Measurements from ENCODE around the gene GARS1.
"Not testable (repeated sequence)": the region's sequence is repeated elsewhere in the genome, so short reads cannot be mapped to it uniquely, and the experiment has no call there.

Gene GARS1, protein sequence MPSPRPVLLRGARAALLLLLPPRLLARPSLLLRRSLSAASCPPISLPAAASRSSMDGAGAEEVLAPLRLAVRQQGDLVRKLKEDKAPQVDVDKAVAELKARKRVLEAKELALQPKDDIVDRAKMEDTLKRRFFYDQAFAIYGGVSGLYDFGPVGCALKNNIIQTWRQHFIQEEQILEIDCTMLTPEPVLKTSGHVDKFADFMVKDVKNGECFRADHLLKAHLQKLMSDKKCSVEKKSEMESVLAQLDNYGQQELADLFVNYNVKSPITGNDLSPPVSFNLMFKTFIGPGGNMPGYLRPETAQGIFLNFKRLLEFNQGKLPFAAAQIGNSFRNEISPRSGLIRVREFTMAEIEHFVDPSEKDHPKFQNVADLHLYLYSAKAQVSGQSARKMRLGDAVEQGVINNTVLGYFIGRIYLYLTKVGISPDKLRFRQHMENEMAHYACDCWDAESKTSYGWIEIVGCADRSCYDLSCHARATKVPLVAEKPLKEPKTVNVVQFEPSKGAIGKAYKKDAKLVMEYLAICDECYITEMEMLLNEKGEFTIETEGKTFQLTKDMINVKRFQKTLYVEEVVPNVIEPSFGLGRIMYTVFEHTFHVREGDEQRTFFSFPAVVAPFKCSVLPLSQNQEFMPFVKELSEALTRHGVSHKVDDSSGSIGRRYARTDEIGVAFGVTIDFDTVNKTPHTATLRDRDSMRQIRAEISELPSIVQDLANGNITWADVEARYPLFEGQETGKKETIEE

DNA sequence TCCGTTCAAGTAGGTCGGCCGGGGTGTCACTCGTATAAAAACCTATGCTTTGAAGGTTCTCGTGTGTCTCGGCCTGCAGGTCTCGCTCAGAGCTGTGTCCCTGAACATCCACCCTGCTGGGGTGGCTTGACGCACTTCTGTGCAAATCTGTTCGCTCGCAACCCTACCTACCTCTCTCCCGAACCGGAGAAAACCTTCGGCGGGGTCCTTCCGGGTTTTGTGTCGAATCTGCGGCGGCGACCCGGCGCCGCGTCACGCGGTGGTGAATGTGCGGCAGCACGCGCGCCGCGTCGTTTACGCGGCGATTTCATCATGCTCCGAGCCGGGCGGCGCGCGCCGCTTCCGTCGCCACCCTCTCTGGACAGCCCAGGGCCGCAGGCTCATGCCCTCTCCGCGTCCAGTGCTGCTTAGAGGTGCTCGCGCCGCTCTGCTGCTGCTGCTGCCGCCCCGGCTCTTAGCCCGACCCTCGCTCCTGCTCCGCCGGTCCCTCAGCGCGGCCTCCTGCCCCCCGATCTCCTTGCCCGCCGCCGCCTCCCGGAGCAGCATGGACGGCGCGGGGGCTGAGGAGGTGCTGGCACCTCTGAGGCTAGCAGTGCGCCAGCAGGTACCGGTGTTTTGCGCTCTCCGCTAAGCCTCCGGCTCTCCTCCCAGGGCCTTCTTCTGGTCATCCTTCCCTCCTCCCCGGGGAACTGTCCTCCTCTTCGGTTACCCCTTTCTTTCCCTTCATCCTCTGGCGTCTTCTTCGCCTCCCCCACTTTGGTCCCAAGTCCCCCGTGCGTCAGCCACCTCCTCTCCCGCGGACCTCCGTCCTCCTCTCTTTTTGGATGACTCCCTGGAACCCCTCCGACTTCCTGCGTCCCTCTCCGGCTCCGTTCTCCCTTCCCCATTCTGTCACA is at the start of gene GARS1:
TSS of gene GARS1 (plus strand) at position 339 of the 896 bp plus-strand sequence. CDS start at position 383, 44 bp downstream.
- DNase-seq = peak; percentile 85

DNA sequence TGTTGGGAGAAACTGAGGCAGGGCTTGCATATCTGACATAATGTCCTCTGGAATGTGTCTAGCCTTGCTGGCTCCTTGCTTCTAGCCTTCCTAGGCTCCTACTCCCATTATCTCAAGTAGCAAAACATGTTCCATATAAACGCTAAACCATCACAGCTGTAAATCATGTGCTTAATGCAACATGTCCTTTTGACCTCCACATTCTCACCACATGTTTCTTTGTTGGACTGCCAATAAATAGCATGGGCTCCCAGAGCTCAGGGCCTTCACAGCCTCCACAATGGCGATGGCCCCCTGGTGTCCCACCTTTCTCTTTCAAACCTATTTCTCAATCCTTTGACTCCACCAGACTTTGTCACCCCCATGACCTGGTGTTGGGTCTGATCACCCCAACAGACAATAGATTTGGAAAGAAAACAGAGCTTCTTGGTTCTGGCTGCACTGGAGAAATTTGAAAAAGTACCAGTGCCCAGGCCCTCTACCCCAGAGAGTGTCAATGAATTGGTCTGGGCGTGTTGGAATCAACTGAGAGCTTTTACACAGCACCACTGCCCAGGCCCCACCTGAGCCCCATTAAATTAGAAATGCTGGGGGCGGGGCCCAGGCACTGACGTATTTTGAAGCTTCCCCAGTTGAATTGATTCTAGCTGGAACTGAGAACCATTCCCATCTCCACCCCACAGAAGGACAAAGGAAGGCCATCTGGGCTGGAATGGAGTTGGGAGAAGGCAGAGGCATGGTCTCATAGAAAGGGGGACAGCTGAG is 48.7 kb upstream of the GARS1 start:
- DNase-seq = no peak

DNA sequence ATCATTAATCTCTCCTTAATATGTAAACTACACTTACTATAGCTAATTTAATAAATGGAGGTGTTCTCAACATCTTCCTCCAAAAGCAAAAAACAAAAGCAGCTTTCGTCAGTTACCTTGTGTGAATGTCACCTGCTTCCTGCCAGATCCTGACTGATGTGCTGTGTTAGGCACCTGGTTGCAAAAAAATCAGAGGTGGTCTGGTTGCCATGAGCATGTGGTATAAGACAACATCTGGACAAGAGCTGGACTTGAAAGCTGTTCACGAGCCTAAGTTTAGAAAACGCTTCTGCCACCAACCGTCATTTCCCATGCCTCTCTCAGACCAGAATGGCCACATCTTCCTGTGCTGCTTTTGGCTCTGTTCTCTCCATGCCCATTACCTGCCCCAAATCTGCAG is 48.1 kb upstream of the GARS1 start:
- DNase-seq = no peak

DNA sequence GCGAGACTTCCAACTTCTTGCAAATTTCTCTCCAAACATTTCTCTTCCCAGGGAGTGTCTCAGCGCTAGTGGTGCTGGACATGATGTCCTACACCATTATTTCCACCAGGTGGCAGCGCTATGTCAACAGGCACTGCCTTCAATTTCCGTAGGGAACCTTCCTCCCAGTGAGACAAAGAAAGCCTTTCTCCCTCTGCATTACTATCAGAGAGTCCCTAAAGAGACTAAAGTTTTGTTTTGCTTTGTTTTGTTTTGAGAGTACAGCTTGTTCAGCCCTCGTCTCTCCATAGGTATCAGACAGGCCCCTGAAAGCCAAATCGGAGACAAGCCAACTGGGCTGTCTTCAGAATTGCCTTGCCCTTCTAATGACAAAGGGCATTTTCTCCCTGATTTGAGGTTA is 45.8 kb upstream of the GARS1 start:
- no peak for DNase-seq

DNA sequence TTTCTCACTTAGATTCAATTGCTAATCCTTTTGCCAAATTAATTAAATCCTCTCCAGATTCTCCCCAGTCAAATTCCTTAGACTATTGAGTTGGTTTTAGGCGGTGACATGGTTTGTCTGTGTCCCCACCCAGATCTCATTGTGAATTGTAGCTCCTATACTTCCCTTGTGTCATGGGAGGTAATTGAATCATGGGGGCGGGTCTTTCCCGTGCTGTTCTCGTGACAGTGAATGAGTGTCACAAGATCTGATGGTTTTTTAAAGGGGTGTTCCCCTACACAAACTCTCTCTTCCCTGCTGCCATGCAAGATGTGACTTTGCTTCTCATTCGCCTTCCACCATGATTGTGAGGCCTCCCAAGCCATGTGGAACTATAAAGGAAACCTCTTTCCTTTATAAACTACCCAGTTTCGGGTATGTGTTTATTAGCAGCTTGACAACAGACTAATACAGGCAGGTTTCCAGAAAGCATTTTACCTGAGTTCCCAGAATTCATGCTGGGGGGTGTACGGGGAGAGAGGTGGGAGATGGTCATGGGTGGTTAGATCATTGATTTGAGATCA is 44.7 kb upstream of the GARS1 start:
- no peak for DNase-seq

DNA sequence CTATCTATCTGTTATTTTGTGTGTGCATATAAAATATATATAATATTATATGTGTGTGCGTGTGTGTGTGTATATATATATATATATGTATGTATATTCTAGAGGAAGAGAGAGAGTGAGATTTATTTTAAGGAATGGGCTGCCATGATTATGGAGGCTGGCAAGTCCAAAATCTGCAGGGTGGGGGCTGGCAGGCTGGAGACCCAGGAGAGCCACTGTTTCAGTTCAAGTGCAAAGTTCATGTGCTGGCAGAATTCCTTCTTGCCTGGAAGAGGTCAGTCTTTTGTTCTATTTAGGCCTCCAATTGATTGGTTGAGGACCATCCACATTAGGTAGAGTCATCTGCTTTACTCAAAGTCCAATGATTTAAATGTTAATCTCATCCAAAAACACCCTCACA is 42.3 kb upstream of the GARS1 start:
- DNase-seq = no peak

DNA sequence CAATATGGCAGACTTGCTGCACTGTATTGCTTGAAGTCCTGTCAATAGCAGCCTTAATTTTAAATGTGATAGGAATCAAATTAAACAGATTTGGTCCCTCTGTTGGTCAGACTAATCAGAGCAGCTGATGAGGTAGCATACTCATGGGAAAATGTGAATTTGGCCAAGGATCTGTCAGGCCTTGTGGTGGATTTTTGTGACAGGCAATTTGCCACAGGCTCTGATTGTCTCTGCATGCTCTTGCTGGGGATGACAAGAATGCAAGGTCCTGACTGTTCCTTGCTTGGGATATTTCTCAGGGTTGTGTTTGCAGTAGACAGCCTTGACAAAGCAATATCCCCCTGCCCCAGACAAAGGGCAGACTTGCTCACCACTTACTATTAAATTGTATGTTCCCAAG is 41.5 kb upstream of the GARS1 start:
- no peak for DNase-seq

DNA sequence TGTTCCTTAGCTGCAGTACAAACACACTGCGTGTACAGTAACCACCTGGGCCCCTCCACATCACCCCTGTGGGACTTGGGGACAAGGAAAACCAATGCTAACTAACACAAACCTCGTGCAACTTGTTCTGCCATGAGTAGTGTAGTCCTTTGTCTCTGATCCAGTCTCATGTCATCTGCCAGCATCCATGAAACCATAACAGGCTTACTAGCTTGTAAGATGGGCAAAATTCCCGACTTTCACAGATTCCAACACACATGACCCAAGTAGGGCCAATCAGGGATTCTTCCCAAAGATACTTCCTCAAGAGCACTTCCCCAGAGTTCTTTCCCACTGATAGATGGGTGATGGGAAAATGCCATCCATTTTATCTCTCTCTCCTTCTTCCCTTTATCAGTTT is 41.1 kb upstream of the GARS1 start:
- no peak for DNase-seq

DNA sequence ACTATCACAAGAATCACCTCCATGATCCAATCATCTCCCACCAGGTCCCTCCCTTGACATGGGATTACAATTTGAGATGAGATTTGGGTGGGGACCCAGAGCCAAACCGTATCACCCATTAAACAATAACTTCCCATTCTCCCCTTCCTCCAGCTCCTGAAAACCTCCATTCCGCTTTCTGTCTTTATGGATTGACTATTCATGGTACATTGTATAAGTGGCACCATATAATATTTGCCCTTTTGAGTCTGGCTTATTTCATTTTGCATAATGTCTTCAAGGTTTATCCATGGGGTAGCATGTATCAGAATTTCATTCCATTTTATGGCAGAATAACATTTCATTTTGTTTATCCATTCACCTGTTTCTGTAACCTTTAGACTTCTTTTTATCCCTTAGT is 39.2 kb upstream of the GARS1 start:
- no peak for DNase-seq

DNA sequence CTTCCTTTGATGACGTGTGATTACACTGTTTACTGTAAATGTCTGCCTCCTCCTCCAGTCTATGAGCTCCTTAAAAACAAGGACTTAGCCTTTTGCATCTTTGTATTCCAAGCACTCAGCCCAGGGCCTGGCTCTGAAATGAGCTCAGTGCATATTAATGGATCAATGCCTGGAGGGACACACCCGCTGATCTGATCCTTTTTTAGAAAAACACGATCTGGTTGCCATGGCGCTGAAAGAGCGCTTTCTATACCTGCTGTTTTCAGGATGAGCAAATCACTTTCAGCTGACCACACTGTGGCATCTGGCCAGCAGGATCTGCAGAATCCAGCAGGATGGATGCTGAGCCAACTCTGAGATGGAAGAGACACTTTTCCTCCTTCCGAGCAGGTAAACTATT is 37.8 kb upstream of the GARS1 start:
- DNase-seq = no peak

DNA sequence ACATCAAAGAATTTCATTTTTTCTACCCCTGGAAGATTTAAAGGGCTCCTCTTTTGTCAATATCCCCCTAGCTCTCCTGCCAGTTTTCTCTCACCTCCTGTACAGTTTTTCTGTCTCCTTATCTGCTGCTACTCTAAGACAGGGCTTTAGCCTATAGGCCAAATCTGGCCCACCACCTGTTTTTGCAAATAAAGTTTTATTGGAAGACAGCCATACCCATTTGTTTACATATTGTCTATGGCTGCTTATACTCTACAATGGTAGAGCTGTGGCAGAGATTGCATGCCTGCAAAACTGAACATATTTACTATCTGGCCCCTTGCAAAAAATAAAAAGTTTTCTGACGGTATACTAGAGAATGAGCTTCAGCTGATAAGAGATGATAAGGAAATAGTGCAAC is 37.4 kb upstream of the GARS1 start:
- no peak for DNase-seq

DNA sequence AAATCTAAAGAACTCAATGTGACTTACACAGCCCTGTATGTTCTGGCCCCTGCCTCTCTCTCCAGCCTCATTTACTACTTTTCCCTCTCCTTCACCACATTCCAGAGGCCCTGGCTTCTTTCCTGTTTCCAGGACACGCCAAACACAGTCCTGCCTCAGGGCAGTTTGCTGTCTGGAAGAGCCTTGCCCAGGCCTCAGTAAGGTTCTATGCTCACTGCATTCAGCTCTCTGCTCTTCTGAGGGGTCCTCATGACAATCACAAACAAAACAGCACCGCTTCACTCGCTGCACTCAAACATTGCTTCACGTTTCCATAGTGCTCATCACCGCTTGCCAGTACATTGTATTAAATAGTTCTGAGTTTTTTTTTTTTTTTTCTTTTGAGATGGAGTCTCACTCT is 35.1 kb upstream of the GARS1 start:
- DNase-seq = no peak

DNA sequence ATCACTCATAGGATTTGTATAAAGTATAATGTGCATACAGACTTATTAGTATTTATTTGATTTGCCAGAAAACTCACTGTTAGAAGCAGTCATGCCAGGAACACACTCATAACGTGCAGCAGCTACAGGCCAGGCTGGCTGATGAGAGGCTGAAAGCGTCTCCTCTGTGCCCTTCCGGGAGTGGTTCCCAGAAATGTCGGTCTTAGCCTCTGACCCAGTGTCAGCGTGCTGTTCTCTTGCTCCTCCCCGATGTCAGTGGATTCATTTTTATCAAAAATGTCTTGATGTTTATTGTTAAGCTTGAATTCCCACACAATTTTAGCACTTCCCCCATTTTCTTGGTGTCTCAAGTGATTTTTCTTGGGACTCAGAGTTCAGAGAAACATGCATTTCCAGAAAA is 33.3 kb upstream of the GARS1 start:
- no peak for DNase-seq

DNA sequence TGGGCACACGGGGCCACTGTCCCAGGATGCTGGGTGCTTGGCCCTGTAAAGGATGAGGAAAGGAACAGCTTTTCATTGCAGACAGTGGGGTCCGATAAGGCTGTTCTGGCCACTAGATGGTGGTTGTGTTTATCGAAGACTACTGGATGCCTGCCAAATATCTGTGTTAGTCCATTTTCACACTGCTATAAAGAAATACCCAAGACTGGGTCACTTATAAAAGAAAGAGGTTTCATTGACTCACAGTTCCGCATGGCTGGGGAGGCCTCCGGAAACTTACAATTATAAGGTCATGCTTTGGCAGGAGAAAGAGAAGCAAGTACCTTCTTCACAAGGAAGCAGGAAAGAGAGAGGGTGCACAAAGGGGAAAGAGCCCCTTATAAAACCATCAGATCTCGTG is 32.2 kb upstream of the GARS1 start:
- DNase-seq = no peak

DNA sequence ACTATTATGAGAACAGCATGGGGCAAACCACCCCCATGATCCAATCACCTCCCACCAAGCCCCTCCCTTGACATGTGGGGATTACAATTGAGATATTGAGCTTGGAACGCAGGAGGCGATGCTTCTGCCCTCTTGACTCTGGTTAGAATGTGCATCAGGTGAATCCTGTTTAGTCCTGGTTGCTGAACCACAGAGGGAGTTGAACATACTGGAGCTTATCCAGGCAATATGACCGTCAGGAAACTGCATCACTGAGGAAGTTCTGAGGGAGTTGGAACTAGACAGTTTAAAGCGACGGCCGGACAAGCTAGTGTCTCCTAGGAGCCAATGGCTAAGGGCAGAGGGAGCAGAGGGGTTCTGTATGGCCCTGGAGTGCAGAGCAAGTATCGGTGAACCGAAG is 31.8 kb upstream of the GARS1 start:
- DNase-seq = no peak

DNA sequence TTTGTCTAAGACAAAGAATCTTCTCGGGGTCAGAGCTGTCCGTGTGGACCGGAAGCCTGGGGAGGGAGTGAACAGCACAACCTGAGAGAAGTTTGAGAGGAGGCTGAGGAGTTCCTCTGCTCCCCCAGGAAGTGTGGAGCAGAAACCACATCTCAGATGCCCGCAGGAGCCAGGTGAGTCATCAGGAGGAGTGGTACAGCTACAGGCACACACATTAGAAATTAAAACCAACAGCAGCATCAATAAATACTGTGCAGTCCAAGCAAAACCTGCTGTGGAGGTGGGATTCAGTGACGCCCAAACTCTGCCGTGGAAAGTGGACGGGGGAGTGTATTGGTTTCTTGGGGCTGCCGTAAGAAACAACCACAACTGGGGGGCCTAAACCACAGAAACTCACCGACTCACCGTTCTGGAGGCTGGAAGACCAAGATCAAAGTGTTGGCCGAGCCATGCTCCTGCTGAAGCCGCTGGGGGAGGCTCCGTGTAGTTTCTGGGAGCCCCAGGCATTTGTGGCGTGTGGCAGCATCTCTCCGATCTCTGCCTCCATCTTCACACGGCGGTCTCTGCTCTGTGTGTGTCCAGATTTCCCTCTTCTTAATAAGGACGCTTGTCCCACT is 31.2 kb upstream of the GARS1 start:
- DNase-seq = no peak

DNA sequence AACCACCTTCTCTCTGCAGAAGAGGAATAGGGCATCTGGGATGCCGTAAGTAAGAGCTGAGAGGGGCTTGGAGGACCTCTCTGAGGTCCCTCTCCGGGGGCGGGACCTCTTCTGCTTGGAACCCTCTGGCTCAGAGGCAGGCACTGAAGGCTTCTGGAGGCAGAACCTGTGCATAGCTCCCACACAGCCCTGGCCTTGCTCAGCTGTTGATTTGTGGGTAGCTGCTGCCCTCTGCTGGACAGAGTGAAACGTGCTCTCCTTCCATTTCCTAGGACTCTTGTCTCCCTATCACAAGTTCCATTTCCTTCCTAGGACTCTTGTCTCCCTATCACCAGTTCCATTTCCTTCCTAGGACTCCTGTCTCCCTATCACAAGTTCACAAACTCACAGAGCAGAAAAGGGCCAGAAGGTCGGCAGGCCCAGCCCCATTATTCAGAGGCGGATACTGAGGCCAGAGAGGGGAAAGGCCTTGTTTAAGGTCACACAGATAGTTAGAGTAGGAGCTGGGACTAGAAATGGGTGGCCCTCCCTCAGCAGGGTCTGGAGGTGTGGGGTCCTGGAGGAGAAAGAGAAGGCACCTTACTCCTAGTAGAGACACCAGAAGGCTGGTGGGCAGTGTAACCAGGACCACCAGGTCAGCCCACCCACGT is 30.3 kb upstream of the GARS1 start:
- peak; percentile 72 for DNase-seq

DNA sequence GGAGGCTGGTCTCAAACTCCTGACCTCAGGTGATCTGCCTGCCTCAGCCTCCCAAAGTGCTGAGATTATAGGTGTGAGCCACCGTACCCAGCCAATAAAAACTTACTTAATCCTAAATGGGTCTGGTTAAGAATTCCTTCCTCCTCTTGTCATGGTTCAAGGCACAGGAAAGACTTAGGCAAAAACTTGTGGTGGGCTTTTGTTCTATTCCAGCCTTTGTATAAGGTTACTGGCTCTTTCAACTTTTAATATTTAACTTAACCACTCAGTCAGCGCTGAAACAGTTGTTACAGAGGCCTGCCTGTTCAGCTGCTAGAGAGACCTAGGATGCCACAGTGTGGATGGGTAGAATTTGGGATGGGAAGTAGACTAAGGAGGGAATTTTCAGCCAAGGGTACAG is 28.1 kb upstream of the GARS1 start:
- DNase-seq = no peak

DNA sequence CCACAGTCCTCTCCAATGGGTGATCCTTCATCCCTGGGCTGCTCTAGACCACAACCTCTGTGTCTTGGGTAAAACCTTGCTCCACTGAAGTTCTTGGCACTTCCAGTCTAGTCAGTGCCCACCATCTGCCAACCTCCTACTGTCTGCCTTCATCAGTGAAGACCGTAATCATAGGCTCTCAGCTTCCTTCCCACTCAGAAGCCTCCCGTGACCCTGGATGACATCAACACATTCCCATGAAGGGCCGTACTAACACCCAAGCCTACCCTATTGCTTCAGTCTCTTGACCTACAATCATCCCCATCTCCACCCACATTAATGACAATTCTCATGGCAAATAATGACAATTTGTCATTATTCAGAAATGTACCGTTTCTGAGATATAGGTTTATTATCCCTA is 27.6 kb upstream of the GARS1 start:
- DNase-seq = no peak

DNA sequence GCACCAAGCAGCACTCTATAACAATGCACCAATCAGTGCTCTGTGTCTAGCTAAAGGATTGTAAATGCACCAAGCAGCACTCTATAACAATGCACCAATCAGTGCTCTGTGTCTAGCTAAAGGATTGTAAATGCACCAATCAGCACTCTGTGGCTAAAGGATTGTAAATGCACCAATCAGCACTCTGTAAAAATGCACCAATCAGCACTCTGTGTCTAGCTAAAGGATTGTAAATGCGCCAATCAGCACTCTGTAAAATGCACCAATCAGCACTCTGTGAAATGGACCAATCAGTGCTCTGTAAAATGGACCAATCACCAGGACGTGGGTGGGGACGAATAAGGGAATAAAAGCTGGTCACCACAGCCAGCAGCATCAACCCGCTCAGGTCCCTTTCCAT is 24.4 kb upstream of the GARS1 start:
- DNase-seq = not testable (repeated sequence)

DNA sequence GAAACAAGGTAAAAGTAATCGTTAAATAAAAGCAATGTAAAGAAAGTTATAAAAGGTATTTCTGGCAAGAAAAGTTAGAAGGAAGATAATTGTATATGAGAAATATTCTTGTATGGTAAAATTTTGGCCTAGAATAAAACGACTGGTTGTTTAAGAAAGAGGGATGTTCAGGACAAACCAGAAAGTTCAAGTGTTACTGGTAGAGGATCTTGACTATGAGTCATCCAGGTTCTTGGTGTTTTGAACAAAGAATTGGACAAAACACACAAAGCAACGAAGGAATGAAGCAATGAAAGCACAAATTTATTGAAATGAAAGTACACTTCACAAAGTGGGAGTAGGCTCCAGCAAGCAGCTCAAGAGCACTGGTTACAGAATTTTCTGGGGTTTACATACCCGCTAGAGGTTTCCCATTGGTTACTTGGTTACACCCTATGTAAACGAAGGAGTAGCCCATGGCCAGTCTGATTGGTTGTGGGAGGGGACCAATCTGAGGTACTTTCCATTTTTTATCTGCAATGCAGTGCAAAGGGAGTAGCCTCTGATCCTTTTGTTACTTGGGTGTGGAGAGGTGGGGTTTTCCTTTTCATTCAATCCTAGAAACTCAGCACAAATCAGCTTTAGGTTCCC is 22.4 kb upstream of the GARS1 start:
- DNase-seq = no peak
